ENCODE results near the gene CAPZB.

DNA sequence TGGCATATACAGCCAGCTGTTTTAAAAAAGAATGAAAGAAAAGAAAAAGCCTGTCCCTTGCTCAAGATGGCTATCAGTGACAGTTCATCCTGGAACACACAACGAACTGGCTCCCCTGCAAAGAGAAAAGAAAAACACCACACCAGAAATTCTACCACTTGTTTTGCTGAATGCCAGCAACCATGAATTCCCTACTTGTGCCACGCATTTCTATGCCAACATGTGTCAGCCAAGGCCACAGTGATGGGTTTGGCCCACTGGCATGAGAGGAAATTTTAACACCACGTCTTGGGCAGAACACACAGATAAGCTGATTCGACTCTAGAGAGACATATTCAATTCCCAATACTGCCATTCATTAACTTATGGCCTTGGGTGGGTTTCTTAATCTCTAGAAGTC, 64.0 kb downstream of the CAPZB start:
- TF ChIP-seq, protein P1, sequence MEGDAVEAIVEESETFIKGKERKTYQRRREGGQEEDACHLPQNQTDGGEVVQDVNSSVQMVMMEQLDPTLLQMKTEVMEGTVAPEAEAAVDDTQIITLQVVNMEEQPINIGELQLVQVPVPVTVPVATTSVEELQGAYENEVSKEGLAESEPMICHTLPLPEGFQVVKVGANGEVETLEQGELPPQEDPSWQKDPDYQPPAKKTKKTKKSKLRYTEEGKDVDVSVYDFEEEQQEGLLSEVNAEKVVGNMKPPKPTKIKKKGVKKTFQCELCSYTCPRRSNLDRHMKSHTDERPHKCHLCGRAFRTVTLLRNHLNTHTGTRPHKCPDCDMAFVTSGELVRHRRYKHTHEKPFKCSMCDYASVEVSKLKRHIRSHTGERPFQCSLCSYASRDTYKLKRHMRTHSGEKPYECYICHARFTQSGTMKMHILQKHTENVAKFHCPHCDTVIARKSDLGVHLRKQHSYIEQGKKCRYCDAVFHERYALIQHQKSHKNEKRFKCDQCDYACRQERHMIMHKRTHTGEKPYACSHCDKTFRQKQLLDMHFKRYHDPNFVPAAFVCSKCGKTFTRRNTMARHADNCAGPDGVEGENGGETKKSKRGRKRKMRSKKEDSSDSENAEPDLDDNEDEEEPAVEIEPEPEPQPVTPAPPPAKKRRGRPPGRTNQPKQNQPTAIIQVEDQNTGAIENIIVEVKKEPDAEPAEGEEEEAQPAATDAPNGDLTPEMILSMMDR (IDR thresholded peaks at IDR 0.05; ENCODE audit: poor library complexity, severe bottlenecking): no peak
- no peak for TF ChIP-seq EP300 (conservative IDR thresholded peaks at IDR 0.05; ENCODE audit: poor library complexity, severe bottlenecking)
- no peak for TF ChIP-seq EZH2 (IDR thresholded peaks at IDR 0.05; ENCODE audit: borderline replicate concordance, insufficient read depth, low read length, poor library complexity, severe bottlenecking)
- TF ChIP-seq, protein P2, sequence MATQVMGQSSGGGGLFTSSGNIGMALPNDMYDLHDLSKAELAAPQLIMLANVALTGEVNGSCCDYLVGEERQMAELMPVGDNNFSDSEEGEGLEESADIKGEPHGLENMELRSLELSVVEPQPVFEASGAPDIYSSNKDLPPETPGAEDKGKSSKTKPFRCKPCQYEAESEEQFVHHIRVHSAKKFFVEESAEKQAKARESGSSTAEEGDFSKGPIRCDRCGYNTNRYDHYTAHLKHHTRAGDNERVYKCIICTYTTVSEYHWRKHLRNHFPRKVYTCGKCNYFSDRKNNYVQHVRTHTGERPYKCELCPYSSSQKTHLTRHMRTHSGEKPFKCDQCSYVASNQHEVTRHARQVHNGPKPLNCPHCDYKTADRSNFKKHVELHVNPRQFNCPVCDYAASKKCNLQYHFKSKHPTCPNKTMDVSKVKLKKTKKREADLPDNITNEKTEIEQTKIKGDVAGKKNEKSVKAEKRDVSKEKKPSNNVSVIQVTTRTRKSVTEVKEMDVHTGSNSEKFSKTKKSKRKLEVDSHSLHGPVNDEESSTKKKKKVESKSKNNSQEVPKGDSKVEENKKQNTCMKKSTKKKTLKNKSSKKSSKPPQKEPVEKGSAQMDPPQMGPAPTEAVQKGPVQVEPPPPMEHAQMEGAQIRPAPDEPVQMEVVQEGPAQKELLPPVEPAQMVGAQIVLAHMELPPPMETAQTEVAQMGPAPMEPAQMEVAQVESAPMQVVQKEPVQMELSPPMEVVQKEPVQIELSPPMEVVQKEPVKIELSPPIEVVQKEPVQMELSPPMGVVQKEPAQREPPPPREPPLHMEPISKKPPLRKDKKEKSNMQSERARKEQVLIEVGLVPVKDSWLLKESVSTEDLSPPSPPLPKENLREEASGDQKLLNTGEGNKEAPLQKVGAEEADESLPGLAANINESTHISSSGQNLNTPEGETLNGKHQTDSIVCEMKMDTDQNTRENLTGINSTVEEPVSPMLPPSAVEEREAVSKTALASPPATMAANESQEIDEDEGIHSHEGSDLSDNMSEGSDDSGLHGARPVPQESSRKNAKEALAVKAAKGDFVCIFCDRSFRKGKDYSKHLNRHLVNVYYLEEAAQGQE (IDR thresholded peaks at IDR 0.05; ENCODE audit: borderline replicate concordance): no peak
- TF ChIP-seq POLR2AphosphoS5 (IDR thresholded peaks at IDR 0.05): no peak
- TF ChIP-seq RAD21 (conservative IDR thresholded peaks at IDR 0.05): no peak
